ENCODE measurements around the gene SLC40A1. TPM values are rescaled to one million over a fixed set of nuclear protein-coding genes. Genes with fewer than 3 reads are reported as not detected.
A peak's percentile ranks its signal among the peaks of the same experiment; 100 is the strongest.

SLC40A1 gene
- total RNA-seq, 4 donors from 2014 or later = 5.4 to 34.1 (median 19.1) TPM

GRCh38 chr2:189542145-189542882, 38.3 kb downstream of the SLC40A1 start:
- Histone ChIP-seq H3K27me3 (no peaks in the 10 kb centered on the region), H3K4me3 (no peak overlapping the region), H3K36me3 (no peaks in the 10 kb centered on the region), H3K27ac (no peak overlapping the region), H3K4me1 (peaks cover 0 to 28% (median 4%) of the 10 kb centered on the region in 3 donors), H3K9me3 (no peaks in the 10 kb centered on the region)
- no peak for DNase-seq
- WGBS, 2 donors = 50 to 65% methylated on average over 6 of the region's 6 CpGs
- intact Hi-C loops (cut with DNase I) = no loop called here
- no peak for TF ChIP-seq POLR2A (IDR thresholded peaks at IDR 0.05)
- TF ChIP-seq, protein P1, sequence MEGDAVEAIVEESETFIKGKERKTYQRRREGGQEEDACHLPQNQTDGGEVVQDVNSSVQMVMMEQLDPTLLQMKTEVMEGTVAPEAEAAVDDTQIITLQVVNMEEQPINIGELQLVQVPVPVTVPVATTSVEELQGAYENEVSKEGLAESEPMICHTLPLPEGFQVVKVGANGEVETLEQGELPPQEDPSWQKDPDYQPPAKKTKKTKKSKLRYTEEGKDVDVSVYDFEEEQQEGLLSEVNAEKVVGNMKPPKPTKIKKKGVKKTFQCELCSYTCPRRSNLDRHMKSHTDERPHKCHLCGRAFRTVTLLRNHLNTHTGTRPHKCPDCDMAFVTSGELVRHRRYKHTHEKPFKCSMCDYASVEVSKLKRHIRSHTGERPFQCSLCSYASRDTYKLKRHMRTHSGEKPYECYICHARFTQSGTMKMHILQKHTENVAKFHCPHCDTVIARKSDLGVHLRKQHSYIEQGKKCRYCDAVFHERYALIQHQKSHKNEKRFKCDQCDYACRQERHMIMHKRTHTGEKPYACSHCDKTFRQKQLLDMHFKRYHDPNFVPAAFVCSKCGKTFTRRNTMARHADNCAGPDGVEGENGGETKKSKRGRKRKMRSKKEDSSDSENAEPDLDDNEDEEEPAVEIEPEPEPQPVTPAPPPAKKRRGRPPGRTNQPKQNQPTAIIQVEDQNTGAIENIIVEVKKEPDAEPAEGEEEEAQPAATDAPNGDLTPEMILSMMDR (IDR thresholded peaks at IDR 0.05) = no peak

DNA sequence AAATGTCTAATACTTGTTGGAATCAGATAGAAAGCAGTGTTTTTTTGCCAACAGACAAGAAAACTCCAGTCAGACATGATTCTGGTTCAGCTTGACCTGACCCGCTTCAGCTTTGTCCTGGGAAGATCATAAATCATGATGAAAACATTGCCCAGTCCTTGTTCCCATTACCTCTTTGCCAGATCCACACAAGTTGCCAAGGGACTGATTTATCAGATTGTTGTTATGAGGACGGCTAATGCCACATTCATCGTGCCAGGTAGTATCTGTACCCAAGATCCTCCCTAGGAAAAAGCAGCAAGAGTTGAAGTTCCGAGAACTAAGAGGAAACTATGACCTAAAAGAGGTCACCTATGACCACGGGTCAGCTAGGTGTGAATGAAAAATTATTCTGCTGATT, 39.0 kb downstream of the SLC40A1 start:
- no peaks in the 10 kb centered on the region for H3K27me3 ChIP-seq
- no peak overlapping the region for H3K4me3 ChIP-seq
- TF ChIP-seq, protein P1 (IDR thresholded peaks at IDR 0.05) = no peak
- TF ChIP-seq POLR2A (IDR thresholded peaks at IDR 0.05) = no peak

GRCh38 chr2:189540551-189540950, 40.0 kb downstream of the SLC40A1 start:
- WGBS, 2 donors = 47 to 58% methylated on average over 1 of the region's 1 CpG
- TF ChIP-seq, protein P1 (IDR thresholded peaks at IDR 0.05) = no peak
- no peak for TF ChIP-seq POLR2A (IDR thresholded peaks at IDR 0.05)
- Histone ChIP-seq H3K27ac (peak overlapping the region in 2 of 4 donors; percentile 7 to 33), H3K27me3 (no peaks in the 10 kb centered on the region), H3K4me3 (no peak overlapping the region), H3K9me3 (no peaks in the 10 kb centered on the region), H3K4me1 (peaks cover 0 to 28% (median 4%) of the 10 kb centered on the region in 3 donors), H3K36me3 (no peaks in the 10 kb centered on the region)
- intact Hi-C loops (cut with DNase I) = no loop called here
- no peak for DNase-seq

More for the DNA sequence above, 39.0 kb downstream of the SLC40A1 start:
- intact Hi-C loops (cut with DNase I) = no loop called here
- no peaks in the 10 kb centered on the region for H3K9me3 ChIP-seq
- peak overlapping the region in 1 of 4 donors; percentile 7 for H3K27ac ChIP-seq
- DNase-seq = no peak
- 55 to 66% methylated on average over 5 of the region's 5 CpGs for WGBS, 2 donors
- H3K4me1 ChIP-seq = peaks cover 0 to 28% (median 4%) of the 10 kb centered on the region in 3 donors
- no peaks in the 10 kb centered on the region for H3K36me3 ChIP-seq

- H3K4me3 ChIP-seq = no peak overlapping the region
- peaks cover 0 to 46% (median 10%) of the 10 kb centered on the region in 3 donors for H3K4me1 ChIP-seq
- no peaks in the 10 kb centered on the region for H3K36me3 ChIP-seq
- H3K27me3 ChIP-seq = no peaks in the 10 kb centered on the region
- TF ChIP-seq, protein P1 (IDR thresholded peaks at IDR 0.05) = no peak
- TF ChIP-seq POLR2A (IDR thresholded peaks at IDR 0.05) = no peak
- H3K27ac ChIP-seq = no peak overlapping the region
- DNase-seq = no peak
- no peaks in the 10 kb centered on the region for H3K9me3 ChIP-seq
- 81 to 88% methylated on average over 1 of the region's 1 CpG for WGBS, 2 donors
- intact Hi-C loops (cut with DNase I) = no loop called here
Observed at GRCh38 chr2:189538402-189538801, 42.2 kb downstream of the SLC40A1 start.

GRCh38 chr2:189536830-189537229, 43.8 kb downstream of the SLC40A1 start:
- H3K27ac ChIP-seq = no peak overlapping the region
- H3K36me3 ChIP-seq = no peaks in the 10 kb centered on the region
- H3K4me3 ChIP-seq = no peak overlapping the region
- TF ChIP-seq POLR2A (IDR thresholded peaks at IDR 0.05) = no peak
- TF ChIP-seq, protein P1 (IDR thresholded peaks at IDR 0.05) = no peak
- H3K9me3 ChIP-seq = no peaks in the 10 kb centered on the region
- H3K4me1 ChIP-seq = peaks cover 0 to 43% (median 10%) of the 10 kb centered on the region in 3 donors
- DNase-seq = no peak
- 75 to 76% methylated on average over 3 of the region's 3 CpGs for WGBS, 2 donors
- intact Hi-C loops (cut with DNase I) = no loop called here
- H3K27me3 ChIP-seq = no peaks in the 10 kb centered on the region
